ENCODE measurements around the gene SPEF1. TPM values are rescaled to one million over a fixed set of nuclear protein-coding genes. Genes with fewer than 3 reads are reported as not detected.

The SPEF1 gene
- total RNA-seq, 4 donors from 2014 or later, result 1.1 to 1.8 TPM; not detected in 2

GRCh38 chr20:3778976-3779375, 2.3 kb downstream of the SPEF1 start:
- WGBS, 2 donors, result 38 to 66% methylated on average over 17 of the region's 18 CpGs
- no peaks in the 10 kb centered on the region for H3K9me3 ChIP-seq
- no peak overlapping the region for H3K4me3 ChIP-seq
- H3K4me1 ChIP-seq, result peaks cover 0 to 53% (median 15%) of the 10 kb centered on the region in 4 donors
- H3K27me3 ChIP-seq, result no peaks in the 10 kb centered on the region
- peaks cover 0 to 11% (median 0%) of the 10 kb centered on the region in 3 donors for H3K36me3 ChIP-seq
- no peak overlapping the region for H3K27ac ChIP-seq
- TF ChIP-seq, protein P1, sequence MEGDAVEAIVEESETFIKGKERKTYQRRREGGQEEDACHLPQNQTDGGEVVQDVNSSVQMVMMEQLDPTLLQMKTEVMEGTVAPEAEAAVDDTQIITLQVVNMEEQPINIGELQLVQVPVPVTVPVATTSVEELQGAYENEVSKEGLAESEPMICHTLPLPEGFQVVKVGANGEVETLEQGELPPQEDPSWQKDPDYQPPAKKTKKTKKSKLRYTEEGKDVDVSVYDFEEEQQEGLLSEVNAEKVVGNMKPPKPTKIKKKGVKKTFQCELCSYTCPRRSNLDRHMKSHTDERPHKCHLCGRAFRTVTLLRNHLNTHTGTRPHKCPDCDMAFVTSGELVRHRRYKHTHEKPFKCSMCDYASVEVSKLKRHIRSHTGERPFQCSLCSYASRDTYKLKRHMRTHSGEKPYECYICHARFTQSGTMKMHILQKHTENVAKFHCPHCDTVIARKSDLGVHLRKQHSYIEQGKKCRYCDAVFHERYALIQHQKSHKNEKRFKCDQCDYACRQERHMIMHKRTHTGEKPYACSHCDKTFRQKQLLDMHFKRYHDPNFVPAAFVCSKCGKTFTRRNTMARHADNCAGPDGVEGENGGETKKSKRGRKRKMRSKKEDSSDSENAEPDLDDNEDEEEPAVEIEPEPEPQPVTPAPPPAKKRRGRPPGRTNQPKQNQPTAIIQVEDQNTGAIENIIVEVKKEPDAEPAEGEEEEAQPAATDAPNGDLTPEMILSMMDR (IDR thresholded peaks at IDR 0.05), result no peak
- no peak for TF ChIP-seq POLR2A (IDR thresholded peaks at IDR 0.05)
- DNase-seq (ENCODE audit: low spot score in 2 of 2), result no peak

GRCh38 chr20:3777716-3778629, 3.3 kb downstream of the SPEF1 start:
- peak in 1 of 2 donors; percentile 48 for DNase-seq (ENCODE audit: low spot score in 2 of 2)
- H3K4me1 ChIP-seq, result peaks cover 0 to 43% (median 13%) of the 10 kb centered on the region in 4 donors
- TF ChIP-seq, protein P1 (IDR thresholded peaks at IDR 0.05), result peak in 1 of 5 experiments; percentile 10
- no peak for TF ChIP-seq EP300 (IDR thresholded peaks at IDR 0.05)
- H3K36me3 ChIP-seq, result peaks cover 0 to 6% (median 0%) of the 10 kb centered on the region in 3 donors
- H3K4me3 ChIP-seq, result peak overlapping the region; percentile 28 to 60 (median 54)
- peak overlapping the region in 1 of 4 donors; percentile 66 for H3K27ac ChIP-seq
- no peaks in the 10 kb centered on the region for H3K27me3 ChIP-seq
- H3K9me3 ChIP-seq, result no peaks in the 10 kb centered on the region
- WGBS, 2 donors, result 1 to 3% methylated on average over 41 of the region's 70 CpGs

DNA sequence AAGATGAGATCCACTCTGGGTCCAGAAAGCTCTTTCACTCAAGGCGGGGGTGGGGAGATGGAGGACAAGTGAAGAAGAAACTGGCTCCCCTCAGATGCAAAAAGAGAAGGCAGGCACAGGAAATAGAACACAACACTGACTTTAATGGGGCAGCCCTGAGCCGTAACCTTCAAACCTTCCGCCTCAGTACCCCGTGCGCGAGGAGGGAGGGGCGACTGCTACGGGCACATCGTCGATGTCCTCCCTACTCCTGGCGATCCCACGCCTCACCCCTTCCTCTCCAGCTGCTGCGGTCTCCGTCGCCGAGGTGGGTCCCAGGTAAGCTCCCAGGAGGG, 3.9 kb downstream of the SPEF1 start:
- Histone ChIP-seq H3K4me1 (peaks cover 0 to 36% (median 13%) of the 10 kb centered on the region in 4 donors), H3K4me3 (peak overlapping the region; percentile 28 to 60 (median 54)), H3K27ac (peak overlapping the region in 1 of 4 donors; percentile 66), H3K9me3 (no peaks in the 10 kb centered on the region), H3K36me3 (no peaks in the 10 kb centered on the region), H3K27me3 (no peaks in the 10 kb centered on the region)
- TF ChIP-seq, protein P1 (IDR thresholded peaks at IDR 0.05), result no peak
- no peak for TF ChIP-seq EP300 (IDR thresholded peaks at IDR 0.05)
- no peak for TF ChIP-seq POLR2A (IDR thresholded peaks at IDR 0.05)
- no peak for DNase-seq (ENCODE audit: low spot score in 2 of 2)
- 8 to 13% methylated on average over 14 to 16 of the region's 16 CpGs for WGBS, 2 donors

DNA sequence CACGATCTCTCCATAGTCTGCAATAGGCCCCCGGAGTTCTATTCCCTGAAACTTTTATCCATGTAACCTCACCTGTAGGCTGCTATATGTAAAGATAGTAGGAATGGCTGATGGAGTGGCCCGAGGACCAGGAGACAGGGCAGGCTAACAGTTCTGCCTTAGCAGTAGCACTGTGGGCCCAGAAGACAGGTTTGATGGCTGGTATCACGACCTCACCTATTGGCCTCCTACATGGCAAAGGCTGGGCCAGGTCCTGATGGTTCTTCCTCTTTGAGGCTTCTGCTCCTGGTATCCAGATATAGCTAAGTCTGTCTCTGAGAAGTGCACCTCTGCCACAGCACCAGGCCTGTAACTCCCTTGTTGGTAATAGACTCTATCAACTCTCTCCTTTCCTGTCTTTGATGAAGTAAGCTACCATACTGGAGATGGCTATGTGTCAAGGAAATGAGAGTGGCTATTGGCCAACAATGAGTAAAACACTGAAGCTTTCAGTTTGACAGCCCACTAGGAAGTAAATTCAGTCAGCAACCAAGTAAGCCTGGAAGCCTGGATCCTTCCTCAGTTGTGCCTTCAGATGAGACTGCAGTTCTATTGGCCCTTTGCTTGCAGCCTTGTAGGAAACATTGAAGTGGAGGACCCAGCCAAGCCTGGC, 5.7 kb downstream of the SPEF1 start:
- H3K4me1 ChIP-seq, result peaks cover 0 to 22% (median 10%) of the 10 kb centered on the region in 4 donors
- H3K36me3 ChIP-seq, result no peaks in the 10 kb centered on the region
- H3K27me3 ChIP-seq, result no peaks in the 10 kb centered on the region
- no peaks in the 10 kb centered on the region for H3K9me3 ChIP-seq
- TF ChIP-seq, protein P1 (IDR thresholded peaks at IDR 0.05), result no peak
- TF ChIP-seq POLR2A (IDR thresholded peaks at IDR 0.05) (no peak), EP300 (IDR thresholded peaks at IDR 0.05) (no peak)
- 75 to 93% methylated on average over 4 of the region's 4 CpGs for WGBS, 2 donors
- no peak overlapping the region for H3K4me3 ChIP-seq
- no peak for DNase-seq (ENCODE audit: low spot score in 2 of 2)
- H3K27ac ChIP-seq, result no peak overlapping the region

- no peaks in the 10 kb centered on the region for H3K9me3 ChIP-seq
- no peaks in the 10 kb centered on the region for H3K27me3 ChIP-seq
- no peak overlapping the region for H3K27ac ChIP-seq
- TF ChIP-seq POLR2A (IDR thresholded peaks at IDR 0.05) (no peak), EP300 (IDR thresholded peaks at IDR 0.05) (no peak)
- TF ChIP-seq, protein P1 (IDR thresholded peaks at IDR 0.05), result no peak
- WGBS, 2 donors, result 82 to 83% methylated on average over 7 of the region's 7 CpGs
- no peaks in the 10 kb centered on the region for H3K36me3 ChIP-seq
- no peak overlapping the region for H3K4me3 ChIP-seq
- peaks cover 0 to 22% (median 15%) of the 10 kb centered on the region in 4 donors for H3K4me1 ChIP-seq
- DNase-seq (ENCODE audit: low spot score in 2 of 2), result no peak
Measured at GRCh38 chr20:3771552-3772058, 9.6 kb downstream of the SPEF1 start.

Data from tibial nerve (tissue), 4 donors.